Right lobe of liver (tissue), 6 donors: ENCODE results near the gene LIPE. TPM values are rescaled to one million over a fixed set of nuclear protein-coding genes. Genes with fewer than 3 reads are reported as not detected.
A peak's percentile ranks its signal among the peaks of the same experiment; 100 is the strongest.

Experiments used
- ATAC-seq, 4 donors: fragments of 200-7000 bp; cut with Tn5 transposase; one replicate each; pipeline ENCODE4 v1.9.1; 2020; ENCODE audit warnings: mild to moderate bottlenecking in 4 of 4, moderate library complexity in 4 of 4
- DNase-seq, 3 donors: peaks; one replicate each; pipeline ENCODE4 v3.0.0-alpha.2; 2020
- H3K27ac ChIP-seq, 3 donors: fragments of 200-600 bp; one replicate each; pipeline ENCODE4 v1.8.0; 2022
- H3K27me3 ChIP-seq, 2 donors: fragments of 200-600 bp; one replicate each; pipeline ENCODE4 v1.8.0; 2022
- H3K36me3 ChIP-seq, 4 donors: fragments of 200-600 bp; sonication (generic) in 1 of 4; one replicate each; pipeline versions ENCODE4 v1.5.1 to v1.8.0; 2017 to 2022; ENCODE audit warnings: control low read depth in 1 of 4
- H3K4me1 ChIP-seq, 4 donors: fragments of 200-600 bp; sonication (generic) in 1 of 4; one replicate each; pipeline versions ENCODE4 v1.5.1 to v1.8.0; 2017 to 2022; ENCODE audit warnings: control low read depth in 1 of 4
- H3K4me3 ChIP-seq, 3 donors: fragments of 200-600 bp; one replicate each; pipeline ENCODE4 v1.8.0; 2022
- H3K9me3 ChIP-seq, 4 donors: fragments of 200-600 bp; sonication (generic) in 1 of 4; one replicate each; pipeline versions ENCODE4 v1.5.1 to v1.8.0; 2017 to 2022; ENCODE audit warnings: control low read depth in 1 of 4
- CTCF ChIP-seq, 4 donors: fragments of 200-600 bp in 3 of 4; fragments of 450-650 bp in 1 of 4; IDR thresholded peaks; one replicate each; pipeline versions ENCODE4 v1.5.1 to v1.8.0; 2016 to 2022; ENCODE audit warnings: antibody characterized with exemption in 4 of 4, mild to moderate bottlenecking in 2 of 4
- POLR2A ChIP-seq: fragments of 450-650 bp; IDR thresholded peaks from one replicate; pipeline ENCODE4 v1.6.1; 2017; ENCODE audit warnings: antibody characterized with exemption, mild to moderate bottlenecking
- WGBS: methylation state at CpG from one replicate; pipeline ENCODE4 v1.1.6; 2018; ENCODE audit warnings: low coverage, low lambda C conversion rate; ENCODE audit not compliant: insufficient coverage; ENCODE audit errors: missing lambda C conversion rate; 5-methylcytosine and 5-hydroxymethylcytosine counted together
- intact Hi-C, 2 donors: fragments of 100-400 bp; cut with DNase I; formaldehyde crosslinking; loops; one replicate each; pipeline versions ENCODE4 v1.11.2 to v1.14.1; 2022
- total RNA-seq, 6 experiments: library from RNA; depleted of rRNA in 2 of 6; stranded (reverse); fragments of >200 nt in 2 of 6; fragmentation: NEBNext Ultra II Directional in 3 of 6; extraction: Animal tissue kit (Norgen Biotek cat#: 25700) in 3 of 6; gene quantifications; one replicate each; pipeline versions ENCODE4 v1.1.0 to v1.2.4, GENCODE V29; 2016 to 2023
- donor health status: DM: no; HTN: yes; CAD: no.
- donor health status: DM: no; HTN: no; CAD: no.
- donor health status: DM: no; HTN: no; CAD: no.
- donor health status: DM: no; HTN: yes; CAD: no.
- donor health status: DM: no; HTN: yes; CAD: no.

The LIPE gene
- total RNA-seq, 6 experiments from 2014 or later: 0.87 to 2.5 (median 1.8) TPM

GRCh38 chr19:42378225-42379215 lies 48.7 kb downstream of the LIPE start:
- H3K36me3 ChIP-seq: no peaks in the 10 kb centered on the region
- 20% methylated on average over 9 of the region's 17 CpGs for WGBS
- DNase-seq (peak in 1 of 3 donors; percentile 51), ATAC-seq (peak in 3 of 4 donors; percentile 12 to 46 (median 36))
- intact Hi-C loops: no loop called here
- no peak overlapping the region for H3K4me3 ChIP-seq
- H3K4me1 ChIP-seq: no peaks in the 10 kb centered on the region
- H3K27me3 ChIP-seq: no peaks in the 10 kb centered on the region
- no peak overlapping the region for H3K27ac ChIP-seq
- TF ChIP-seq CTCF (IDR thresholded peaks at IDR 0.05): no peak
- no peaks in the 10 kb centered on the region for H3K9me3 ChIP-seq

GRCh38 chr19:42376177-42376555 lies 51.0 kb downstream of the LIPE start:
- H3K27me3 ChIP-seq: no peaks in the 10 kb centered on the region
- intact Hi-C loops: no loop called here
- TF ChIP-seq CTCF (IDR thresholded peaks at IDR 0.05) (no peak), POLR2A (no peak)
- no peaks in the 10 kb centered on the region for H3K9me3 ChIP-seq
- ATAC-seq (peak in 1 of 4 donors; percentile 3), DNase-seq (peak in 1 of 3 donors; percentile 50)
- H3K4me3 ChIP-seq: no peak overlapping the region
- H3K27ac ChIP-seq: no peak overlapping the region
- 98% methylated on average over 8 of the region's 17 CpGs for WGBS
- H3K4me1 ChIP-seq: no peaks in the 10 kb centered on the region
- peaks cover 0 to 2% (median 0%) of the 10 kb centered on the region in 4 donors for H3K36me3 ChIP-seq

- 92% methylated on average over 2 of the region's 54 CpGs for WGBS
- H3K27ac ChIP-seq: no peak overlapping the region
- no peak for TF ChIP-seq CTCF (IDR thresholded peaks at IDR 0.05)
- TF ChIP-seq POLR2A: no peak
- peak in 1 of 4 donors; percentile 14 for ATAC-seq
- intact Hi-C loops: no loop called here
- no peak overlapping the region for H3K4me3 ChIP-seq
- no peaks in the 10 kb centered on the region for H3K4me1 ChIP-seq
- no peaks in the 10 kb centered on the region for H3K9me3 ChIP-seq
- no peaks in the 10 kb centered on the region for H3K27me3 ChIP-seq
- peaks cover 0 to 2% (median 0%) of the 10 kb centered on the region in 4 donors for H3K36me3 ChIP-seq
- DNase-seq: peak in 1 of 3 donors; percentile 52
These were observed 51.6 kb downstream of the LIPE start for GRCh38 chr19:42375415-42376176.

- 92% methylated on average over 1 of the region's 11 CpGs for WGBS
- intact Hi-C loops: no loop called here
- TF ChIP-seq POLR2A (no peak), CTCF (IDR thresholded peaks at IDR 0.05) (no peak)
- no peaks in the 10 kb centered on the region for H3K9me3 ChIP-seq
- H3K36me3 ChIP-seq: peaks cover 0 to 2% (median 0%) of the 10 kb centered on the region in 4 donors
- no peak overlapping the region for H3K4me3 ChIP-seq
- no peak for ATAC-seq
- no peak overlapping the region for H3K27ac ChIP-seq
- no peak for DNase-seq
- H3K4me1 ChIP-seq: no peaks in the 10 kb centered on the region
- no peaks in the 10 kb centered on the region for H3K27me3 ChIP-seq
These were observed 52.3 kb downstream of the LIPE start for GRCh38 chr19:42374826-42375376.
